ENCODE data around the gene MINDY1.
A peak's percentile ranks its signal among the peaks of the same experiment; 100 is the strongest.

The MINDY1 gene

DNA sequence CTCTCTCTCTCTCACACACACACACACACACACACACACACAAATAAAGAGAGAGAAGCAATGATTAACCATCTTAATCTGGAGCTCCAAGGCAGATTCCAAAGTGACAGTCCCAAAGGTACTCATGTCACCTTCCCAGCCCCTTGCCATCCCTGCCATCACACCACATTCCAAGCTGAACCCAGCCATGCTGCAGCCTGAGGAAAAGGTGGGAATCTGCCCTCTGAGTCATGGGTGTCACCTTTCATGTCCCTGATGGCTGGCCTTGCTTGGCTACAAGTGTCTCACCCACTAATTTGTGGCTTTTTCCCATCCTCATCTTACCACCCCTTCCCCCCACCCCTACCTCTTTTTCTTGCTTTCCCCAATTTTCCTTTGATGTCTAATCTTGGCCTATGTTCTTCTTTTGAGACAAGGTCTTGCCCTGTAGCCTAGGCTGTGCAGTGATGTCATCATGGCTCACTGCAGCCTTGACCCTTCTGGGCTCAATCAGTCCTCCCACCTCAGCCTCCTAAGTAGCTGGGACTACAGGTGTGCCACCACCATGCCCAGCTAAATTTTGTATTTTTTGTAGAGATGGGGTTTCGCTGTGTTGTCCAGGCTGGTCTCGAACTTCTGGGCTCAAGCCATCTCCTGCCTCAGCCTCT is 21.4 kb downstream of the MINDY1 start:
- DNase-seq, result no peak

DNA sequence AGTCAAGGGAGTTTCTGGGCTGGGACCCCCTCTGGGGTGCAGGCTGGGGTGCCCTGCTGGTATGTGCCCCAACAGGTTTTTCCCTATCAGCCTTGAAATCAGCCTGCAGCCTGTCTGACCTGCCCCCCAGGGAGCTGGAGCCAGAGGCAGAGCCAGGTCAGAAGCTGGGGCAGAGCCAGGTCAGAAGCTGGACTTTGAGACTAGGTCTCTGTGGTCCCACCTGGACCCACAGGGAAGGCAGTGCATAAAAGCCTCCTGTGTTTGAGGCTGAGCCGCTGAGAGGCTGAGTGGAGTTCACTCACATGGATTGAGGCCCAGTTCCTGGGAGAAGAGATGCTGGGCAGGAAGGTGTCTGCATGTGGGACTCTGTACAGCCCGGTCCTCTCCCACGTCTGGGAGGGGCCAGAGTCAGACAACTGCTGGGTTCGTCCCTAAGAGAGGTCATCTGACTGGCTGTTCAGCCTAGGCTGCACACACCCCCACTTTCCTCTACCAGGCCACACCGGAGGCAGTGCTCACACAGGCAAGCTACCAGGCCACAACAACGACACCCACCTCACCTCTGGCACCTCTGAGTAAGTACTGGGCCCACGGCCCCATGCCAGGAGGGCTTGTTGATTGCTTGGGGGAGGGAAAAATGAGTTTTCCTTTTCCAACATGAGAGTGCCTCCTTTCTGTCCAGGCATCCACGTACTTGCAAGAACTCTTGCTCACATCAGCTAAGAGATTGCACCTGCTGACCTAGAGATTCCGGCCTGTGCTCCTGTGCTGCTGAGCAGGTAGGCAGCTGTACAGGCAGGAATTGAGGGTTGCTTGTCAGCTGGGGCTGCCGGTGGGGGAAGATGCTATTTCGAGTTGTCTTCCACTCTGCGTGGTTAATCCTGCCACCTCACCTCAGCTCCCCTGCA is 24.6 kb downstream of the MINDY1 start, which contains the start of gene ANXA9:
ANXA9 (plus strand) TSS at position 488 of the 908 bp plus-strand sequence. CDS start 814 bp downstream, outside the sequence.
- DNase-seq, result no peak

DNA sequence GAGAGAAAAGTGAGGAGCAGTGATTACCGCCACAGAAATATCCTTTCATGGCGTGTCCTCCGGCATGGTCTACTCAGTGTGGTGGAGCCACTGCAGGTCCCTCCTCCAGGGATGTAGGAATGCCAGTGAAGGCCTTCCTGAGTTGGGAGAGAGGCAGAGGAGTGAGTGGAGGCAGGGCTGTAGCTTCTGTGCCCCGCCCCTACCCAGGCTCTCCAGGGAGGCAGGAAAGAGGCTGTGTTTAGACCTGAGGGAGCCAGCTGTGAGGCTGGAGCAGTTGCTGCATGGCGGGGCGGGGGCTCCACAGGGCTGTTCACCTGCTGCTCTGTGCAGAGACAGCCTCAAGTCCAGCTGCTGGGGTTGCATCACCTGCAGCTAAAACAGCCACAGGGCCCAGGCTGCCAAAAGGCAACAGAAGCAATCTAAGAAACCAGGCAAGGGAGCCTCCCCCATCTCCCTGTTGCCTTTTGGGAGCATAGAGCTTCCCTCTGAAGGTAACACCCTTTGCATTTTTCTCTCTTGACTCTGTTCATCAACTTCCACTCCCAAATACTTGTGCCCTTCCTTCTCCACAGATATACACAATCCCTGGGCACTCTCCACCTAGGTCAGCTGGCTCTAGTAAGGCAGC is 25.4 kb downstream of the MINDY1 start:
- peak; percentile 80 for DNase-seq

DNA sequence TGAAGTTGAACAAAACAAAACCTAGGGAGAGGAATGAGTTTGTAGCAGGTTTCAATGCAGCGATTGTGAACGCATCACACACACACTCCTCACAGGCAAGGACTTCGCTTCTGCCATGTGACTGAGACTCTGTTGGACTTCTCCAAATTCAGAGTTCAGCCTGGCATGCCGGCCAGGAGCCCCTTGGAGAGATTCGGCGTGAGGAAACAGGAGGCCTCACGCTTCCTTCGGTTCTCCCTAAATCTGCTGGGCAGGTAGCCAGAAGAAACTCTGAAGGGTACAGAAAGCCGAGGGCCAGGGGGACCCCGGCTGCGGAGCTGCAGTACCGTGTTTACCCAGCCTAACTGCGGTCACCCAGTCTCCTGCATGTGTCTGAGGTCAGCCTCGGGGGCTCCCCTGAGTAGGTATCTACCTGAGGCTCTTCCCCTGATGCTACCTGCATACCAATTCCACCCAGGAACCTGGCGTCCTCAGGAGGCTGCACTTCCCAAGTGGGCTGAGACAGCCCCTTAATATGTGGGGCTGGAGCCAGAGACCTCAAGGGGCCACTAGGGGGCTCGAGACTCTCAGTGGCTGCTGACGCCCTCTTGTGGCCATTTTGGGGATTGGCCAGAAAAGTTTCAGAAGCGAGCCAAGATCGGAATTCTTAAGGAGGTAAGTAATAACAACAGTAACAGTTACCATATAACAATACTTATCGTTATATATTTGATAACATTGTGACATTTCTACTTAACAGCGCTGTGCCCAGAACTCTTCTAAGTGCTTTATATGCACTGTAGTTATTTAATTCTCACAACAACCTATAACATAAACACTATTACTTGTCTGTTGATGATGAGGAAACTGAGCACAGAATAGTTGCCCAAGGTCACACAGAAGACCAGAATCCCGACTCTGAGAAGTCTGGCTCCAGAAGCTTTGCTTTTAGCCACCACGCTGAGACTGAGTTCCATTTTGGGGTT is 27.3 kb downstream of the MINDY1 start:
- peak; percentile 82 for DNase-seq

DNA sequence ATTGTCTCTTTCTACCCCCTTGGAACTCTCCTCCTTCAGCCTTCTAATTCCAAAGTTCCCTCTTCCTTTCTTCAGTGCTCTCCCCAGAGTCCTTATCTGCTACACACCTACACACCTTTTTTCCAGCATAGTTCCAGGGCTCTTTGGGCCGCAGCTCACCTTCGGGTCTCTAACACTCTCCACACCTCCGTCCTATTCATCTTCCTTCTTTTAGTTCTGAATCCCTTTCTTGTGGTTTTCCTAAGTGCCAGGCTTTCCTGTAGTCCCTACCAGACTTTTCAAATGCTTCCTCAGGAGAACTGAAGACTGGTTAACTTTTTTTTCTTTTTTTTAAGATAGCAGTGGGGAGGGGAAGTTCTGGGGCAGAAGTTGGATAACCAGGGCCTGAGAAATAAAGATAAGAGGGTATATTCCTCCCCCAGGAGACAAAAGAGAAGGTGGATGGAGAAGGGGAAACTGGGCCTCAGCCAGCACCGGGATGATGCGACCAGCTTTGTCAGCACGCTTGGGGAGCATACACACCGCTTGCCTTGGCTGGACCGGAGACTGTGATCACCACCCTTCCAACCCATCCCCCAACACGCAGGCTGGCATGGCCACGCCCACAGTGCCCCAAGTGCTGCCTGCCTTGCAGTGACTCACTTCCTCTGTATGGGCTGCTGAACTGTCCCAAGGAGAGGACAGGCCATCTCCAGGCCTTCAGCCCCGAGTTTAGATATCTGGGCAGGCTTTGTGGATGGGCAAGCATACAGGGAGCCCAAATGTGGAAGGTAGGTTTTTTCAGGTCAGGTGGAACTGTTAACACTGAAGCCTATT is 29.6 kb downstream of the MINDY1 start:
- no peak for DNase-seq

DNA sequence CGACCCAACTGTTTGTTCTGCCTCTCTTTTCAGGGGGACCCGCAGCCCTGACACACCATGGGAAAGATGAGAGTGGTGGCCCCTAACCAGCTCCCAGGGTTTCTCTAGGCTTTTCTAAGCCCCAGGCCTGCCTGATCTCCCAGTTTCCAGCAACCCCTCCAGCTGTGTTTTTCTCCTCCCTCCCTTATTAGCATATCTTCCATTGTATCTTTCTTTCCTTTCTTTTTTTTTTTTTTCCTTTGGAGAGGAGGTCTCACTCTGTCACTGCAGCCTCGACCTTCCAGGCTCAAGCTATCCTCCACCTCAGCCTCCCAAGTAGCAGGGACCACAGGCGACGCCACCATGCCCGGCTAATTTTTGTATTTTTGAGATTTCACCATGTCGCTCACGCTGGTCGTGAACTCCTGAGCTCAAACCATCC is 30.3 kb downstream of the MINDY1 start:
- DNase-seq, result no peak

DNA sequence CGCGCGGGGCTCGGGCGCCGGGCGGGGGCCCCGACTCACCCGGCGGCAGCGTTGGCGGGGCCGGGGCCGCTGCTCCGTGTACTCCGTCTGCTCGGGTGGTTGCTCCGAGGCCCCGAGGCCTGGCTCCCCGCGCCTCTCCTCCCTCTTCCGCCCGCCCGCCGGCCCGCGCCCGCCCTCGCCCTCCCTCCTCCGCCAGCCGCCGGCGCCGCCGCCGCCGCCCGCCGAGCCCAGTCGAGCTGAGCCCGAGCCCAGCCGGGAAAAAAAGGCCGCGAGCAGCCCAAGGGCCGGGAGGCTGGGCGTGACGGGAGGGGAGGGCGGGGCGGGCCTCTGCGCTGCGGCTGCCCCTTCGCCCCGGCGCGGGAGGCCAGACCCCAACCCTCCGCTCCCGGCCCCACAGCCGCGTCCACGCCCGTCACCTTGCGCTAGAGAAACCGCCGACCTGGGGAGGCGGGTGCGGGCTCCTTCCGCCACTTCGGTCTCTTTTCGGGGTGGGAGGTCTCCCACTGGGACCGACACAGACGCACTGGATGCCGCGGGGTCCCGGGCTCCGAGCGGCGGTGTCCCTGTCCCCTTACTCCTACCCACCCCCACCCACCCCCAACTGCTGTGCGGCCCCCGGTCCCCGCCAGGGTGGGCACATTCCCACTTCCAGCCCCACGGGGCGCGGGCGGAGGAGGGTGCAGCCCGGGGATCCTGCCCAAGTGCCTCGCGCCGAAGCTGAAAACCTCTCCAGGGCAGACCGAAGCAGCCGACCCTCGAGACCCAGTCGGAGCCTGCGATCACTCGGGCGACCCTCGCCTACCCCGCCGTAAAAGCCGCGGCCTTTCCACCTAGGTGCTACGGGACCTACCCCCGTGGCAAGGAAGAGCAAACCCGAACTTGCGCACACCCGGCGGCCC is 31.9 kb downstream of the MINDY1 start, which contains the start of gene CERS2:
CERS2 (minus strand) TSS at position 256 of the 899 bp plus-strand sequence. CDS start 5,745 bp downstream, outside the sequence.
- DNase-seq, result peak; percentile 83

DNA sequence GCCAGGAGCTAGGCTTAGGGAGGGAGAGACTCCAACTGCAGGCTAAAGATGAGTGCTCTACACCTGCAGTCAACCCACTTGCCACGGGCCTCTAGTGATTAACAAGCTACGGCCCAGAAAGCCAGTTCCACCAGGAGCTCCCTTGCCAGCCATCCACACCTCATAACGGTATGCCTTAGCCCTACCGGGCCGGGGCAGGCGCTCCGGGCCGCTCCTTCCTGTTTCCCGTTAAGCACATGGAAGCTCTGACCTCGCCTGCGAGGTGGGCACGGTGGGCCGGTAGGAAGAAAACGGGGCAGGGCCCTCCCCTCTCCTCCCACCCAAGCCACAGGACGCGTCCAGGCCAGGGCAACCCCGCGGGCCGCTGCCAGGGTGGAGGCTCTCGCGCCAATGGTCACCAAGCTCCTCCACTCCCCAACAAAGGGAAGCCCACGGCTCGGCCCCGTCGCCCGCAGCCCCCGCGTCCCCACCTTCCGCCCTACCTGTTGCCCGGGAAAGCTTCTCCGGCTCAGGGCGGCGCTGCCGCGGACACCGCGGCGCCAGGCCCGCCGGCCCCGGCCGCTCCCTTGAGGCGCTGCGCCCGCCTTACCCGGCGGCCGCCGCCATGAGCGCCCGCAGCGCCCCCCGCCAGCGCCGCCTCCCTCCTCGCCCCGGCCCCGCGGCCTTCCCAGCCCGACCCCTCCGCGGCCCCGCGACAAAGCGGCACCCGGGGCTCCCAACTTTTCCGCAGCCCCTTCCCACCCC is 32.7 kb downstream of the MINDY1 start:
- DNase-seq, result no peak

DNA sequence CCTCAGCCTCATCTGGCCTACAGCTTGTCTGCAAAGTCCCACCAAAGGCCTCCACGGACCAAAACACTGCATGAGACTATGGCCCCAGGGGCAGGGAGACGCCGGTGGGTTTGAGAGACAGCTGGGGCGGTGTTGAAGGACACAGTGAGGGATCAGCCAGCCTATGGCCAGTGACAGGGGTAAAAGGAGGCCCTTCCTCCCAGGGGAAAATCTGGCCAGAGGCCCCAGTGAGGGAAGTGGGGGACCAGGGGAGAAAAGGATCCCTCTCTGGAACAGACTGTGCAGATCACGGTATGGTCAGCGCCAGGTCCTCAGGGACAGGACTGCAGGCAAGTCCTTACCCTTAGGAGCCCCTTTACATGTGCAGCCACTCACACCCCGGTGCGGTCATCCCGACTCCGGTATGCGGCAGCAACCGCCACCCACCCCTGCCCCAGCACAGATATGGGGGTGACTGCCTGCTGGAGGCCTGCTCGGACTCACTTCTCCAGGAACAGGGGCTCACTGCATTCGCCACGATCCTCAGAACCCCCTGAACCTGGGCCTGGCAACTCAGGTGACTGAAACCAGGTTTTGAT is 33.4 kb downstream of the MINDY1 start:
- no peak for DNase-seq

DNA sequence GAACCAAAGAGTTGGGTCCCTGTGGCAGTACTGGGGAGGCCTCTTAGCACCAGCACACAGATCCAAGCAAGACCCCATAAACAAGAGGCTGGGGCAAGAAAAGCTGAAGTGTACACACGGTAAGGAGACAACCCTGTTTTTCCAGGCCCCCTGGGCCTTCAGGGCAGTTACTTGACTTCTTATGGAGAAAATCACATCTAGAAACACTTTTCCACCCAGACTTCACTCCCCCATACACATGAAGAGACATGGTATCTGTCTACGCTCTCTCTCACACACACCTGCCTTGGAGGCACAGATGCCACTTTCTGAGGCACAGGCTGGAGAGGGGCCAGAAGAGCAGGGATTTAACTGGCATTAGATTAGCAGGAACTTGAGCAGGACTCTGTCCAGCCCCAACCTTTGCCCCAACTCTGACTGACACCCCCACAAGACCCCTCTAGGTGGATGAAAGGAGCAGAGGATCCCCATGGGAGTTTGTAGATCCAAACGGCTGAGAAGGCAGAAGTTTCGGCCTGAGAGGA is 34.2 kb downstream of the MINDY1 start:
- DNase-seq, result no peak

DNA sequence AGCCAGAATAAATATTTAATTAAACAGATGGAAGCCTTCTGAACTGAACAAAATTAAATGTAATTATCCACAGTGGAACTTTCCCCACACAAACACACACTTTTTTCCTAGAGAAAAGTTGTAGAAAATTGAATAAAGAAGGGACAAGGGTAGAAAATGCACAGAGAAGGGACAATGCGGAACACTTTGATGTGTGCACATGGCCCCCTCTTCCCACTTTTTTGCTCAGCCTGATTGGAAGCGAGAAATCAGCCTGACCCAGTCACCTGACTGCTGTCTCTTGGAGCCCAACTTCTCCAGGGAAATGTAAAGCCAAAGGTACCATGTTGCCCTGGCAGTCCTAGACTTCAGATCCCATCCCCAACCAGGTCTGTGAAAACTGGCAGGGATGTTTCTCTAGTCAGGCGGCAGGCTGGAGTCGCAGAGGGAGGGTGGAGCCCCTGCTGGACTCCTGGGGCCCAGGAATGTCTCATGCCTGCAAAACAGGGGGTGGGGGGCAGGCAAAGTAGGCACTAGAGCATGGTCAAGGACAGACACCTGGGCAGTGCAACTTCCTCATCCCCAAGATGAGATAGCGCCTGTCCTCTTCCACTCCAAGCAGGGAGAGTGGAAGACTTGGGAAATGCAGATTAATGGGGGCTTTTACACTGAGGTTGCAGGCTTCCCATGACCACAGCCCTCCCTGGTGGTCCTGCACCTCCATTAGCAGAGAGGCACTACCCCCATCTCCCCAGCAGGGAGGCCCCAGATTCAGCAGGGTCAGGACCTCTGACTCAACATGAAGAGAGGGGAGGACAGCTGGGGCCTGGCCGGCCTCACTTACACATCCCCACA is 34.9 kb downstream of the MINDY1 start:
- no peak for DNase-seq

DNA sequence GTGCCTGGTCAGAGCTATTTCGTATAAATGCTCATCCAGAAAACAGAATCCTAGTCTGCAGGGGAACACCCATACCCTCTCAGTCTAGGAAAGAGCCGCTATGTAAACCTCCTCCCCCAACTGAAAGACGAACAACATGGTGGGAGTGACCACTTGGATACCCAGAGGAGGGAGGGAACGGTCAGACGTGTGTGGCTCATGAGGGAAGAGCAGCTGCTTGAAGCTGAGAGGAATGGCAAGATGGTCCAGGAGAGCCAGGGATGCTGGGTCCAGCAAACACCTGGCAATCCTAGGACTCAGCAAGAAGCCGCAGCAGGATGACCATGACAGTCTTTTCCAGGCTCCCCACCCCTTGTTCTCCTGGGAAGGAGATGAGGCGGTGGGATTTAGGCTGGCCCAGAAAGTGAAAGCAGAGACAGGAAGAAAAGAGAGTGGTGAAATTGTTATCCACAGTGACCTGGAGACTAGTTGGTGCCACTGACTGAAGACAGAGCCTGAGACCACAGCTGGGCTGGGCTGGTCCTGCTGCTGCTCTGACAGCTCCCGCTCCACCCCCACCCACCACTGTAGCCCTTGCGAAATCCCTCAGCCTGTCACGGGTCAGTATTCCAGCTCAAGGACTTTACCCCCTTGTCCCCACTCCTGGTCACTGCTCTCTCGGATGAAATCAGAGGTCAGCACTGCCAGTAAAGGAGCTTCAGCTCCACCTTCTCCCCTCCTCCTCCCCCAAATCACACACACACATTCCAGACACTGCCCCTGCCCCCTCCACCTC is 35.7 kb downstream of the MINDY1 start:
- no peak for DNase-seq

DNA sequence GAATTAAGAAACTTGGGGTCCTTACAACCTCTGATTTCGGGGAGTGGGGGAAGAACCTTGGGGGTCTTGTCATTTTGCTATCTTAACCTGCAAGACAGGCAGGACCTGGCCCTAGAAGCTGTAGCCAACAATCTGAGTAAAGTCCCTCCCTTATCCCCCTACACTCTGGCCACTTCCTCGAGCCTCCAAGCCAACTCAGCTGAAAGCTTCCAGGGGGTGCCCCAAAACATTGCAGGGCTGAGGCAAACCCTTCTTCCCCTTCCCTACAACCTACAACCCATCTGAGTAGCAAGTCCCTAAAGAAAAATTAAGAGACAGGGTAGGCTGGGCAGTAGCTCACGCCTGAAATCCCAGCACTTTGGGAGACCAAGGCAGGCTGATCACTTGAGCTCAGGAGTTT is 37.1 kb downstream of the MINDY1 start:
- no peak for DNase-seq

DNA sequence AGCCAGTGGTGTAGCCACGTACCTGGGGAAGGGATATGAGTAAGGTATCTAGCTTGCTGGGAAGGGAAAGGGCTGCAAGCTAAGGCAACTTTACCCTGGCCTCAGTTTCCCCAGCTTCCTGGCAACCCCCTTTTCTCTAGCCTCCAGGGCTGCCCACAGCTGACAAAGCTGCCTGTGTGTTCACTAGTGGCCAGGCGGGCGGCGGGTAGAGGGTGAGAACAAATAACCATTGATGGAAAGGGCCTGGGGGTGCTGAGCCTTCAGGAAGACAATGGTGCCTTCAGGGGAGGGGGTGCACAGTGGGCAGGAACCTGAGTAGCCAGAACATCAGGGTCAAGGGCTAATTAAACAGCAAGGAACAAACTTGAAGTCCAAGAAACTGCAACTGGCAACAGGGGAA is 38.2 kb downstream of the MINDY1 start:
- no peak for DNase-seq

DNA sequence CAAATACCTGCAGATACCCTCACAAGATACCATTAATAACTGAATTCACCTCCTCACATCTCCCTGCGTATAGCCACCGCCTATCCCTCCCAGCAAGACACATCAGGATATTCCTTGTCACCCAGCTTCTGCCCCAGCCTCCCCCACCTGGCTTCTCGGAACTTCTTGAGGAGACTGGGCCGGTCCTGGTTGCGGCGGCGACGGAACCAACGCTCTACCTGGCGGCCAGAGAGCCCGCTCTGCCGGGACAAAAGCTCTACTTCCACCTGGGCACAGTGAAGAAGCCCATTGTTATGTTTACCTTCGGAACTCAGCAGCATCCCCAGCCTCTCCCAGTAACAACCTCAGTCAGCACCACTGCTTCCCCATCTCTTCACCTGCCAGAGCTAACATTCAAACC is 38.8 kb downstream of the MINDY1 start:
- DNase-seq, result no peak

DNA sequence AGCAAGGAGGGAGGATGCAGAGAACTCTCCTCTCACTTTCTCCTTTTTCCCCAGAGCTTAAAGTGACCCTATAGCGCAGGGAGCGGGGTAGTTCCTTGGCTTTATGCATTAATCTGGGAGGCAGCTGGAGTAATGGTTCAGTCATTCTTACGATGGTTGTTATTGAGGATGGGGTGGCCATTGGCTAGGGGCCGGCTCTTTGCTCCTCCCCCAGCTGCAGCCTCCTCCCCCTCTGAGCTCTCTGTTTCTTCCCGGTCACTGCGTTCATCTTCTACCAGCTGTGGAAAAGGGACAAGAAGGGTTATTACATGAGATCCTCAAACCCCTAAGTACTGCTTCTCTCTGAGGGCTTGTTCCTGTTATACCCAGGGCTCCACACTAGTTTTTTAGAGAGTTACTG is 40.7 kb downstream of the MINDY1 start:
- DNase-seq, result no peak

DNA sequence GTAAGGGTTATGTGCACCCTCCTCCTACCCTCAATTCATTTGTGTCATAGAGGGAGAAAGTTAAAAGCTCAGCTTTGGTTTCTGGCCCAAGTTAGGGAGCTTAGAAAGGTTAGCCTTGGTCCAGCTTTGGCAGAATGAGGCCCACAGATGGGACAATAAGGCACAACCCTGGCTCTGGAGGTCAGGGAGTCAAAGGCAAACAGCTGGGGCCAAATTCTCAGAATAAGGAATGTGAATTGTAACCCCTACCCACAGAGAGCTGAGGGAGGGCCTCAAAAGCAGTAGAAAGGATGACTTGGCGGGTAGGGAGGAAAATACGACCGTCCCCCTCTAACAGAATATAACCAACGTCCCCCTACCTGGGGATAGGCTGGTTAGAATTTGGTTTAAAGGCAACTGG is 41.1 kb downstream of the MINDY1 start:
- DNase-seq, result no peak

Data from NCI-H2107 (cell line).